ENCODE data around the gene ZNF467. TPM values are rescaled to one million over a fixed set of nuclear protein-coding genes. Genes with fewer than 3 reads are reported as not detected.

The ZNF467 gene
- total RNA-seq, 1 experiment from 2014 or later, result 3.5 TPM

GRCh38 chr7:149818536-149818840, 45.1 kb upstream of the ZNF467 start:
- TF ChIP-seq, protein P1, sequence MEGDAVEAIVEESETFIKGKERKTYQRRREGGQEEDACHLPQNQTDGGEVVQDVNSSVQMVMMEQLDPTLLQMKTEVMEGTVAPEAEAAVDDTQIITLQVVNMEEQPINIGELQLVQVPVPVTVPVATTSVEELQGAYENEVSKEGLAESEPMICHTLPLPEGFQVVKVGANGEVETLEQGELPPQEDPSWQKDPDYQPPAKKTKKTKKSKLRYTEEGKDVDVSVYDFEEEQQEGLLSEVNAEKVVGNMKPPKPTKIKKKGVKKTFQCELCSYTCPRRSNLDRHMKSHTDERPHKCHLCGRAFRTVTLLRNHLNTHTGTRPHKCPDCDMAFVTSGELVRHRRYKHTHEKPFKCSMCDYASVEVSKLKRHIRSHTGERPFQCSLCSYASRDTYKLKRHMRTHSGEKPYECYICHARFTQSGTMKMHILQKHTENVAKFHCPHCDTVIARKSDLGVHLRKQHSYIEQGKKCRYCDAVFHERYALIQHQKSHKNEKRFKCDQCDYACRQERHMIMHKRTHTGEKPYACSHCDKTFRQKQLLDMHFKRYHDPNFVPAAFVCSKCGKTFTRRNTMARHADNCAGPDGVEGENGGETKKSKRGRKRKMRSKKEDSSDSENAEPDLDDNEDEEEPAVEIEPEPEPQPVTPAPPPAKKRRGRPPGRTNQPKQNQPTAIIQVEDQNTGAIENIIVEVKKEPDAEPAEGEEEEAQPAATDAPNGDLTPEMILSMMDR (conservative IDR thresholded peaks at IDR 0.05; ENCODE audit: low read depth, low read length), result no peak
- TF ChIP-seq EZH2 (IDR thresholded peaks at IDR 0.05; ENCODE audit: borderline replicate concordance, low read depth, low read length, poor library complexity, severe bottlenecking), result no peak
- no TSS peak for BruUV-seq (replicated peaks)
- Histone ChIP-seq H3K4me3 (ENCODE audit: low read depth, low read length, poor library complexity, severe bottlenecking) (no peak overlapping the region), H3K27ac (ENCODE audit: low read depth, low read length, poor library complexity, severe bottlenecking) (no peak overlapping the region), H3K9me3 (ENCODE audit: low read depth, low read length, poor library complexity, severe bottlenecking) (no peaks in the 10 kb centered on the region), H3K36me3 (ENCODE audit: insufficient read depth, low read length, poor library complexity, severe bottlenecking) (no peaks in the 10 kb centered on the region), H3K27me3 (replicated peaks; ENCODE audit: insufficient read depth, low read depth, low read length, poor library complexity) (no peaks in the 10 kb centered on the region), H3K4me1 (ENCODE audit: insufficient read depth, low read length, poor library complexity, severe bottlenecking) (no peaks in the 10 kb centered on the region)
- CTCF ChIA-PET, result no interaction called here
- intact Hi-C loops (cut with micrococcal nuclease; ENCODE audit: unreplicated experiment), result no loop called here
- POLR2A ChIA-PET (ENCODE audit: low non-redundant PET), result no interaction called here
- DNase-seq (ENCODE audit: low spot score), result no peak

DNA sequence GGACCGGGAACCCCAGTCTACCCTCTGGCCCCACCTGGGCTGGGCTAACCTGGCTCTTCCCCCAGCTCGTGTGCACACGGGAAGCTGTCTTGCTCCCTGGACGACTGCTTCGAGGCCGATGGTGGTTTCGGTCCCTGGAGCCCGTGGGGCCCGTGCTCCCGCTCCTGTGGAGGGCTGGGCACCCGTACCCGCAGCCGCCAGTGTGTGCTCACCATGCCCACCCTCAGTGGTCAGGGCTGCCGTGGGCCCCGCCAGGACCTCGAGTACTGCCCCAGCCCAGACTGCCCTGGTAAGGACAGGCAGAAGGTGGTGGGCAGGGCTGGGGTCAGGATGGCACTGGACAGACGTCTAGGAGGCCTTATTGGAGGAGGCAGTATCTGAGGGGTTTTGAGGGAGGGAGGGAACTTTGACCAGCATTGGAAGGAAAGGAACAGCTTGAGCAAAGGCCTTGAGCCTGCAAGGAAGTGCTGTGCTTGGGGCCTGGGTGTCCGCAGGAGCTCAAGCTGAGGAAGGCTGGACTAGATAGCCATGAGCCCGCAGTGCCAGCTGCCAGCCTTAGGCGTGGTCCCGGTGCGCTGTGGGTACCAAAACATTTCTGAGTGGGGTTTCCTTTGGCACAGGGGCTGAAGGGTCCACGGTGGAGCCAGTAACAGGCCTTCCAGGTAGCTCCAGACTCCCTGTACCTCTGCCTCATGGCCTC, 44.6 kb upstream of the ZNF467 start:
- Histone ChIP-seq H3K36me3 (ENCODE audit: insufficient read depth, low read length, poor library complexity, severe bottlenecking) (no peaks in the 10 kb centered on the region), H3K27ac (ENCODE audit: low read depth, low read length, poor library complexity, severe bottlenecking) (no peak overlapping the region), H3K4me3 (ENCODE audit: low read depth, low read length, poor library complexity, severe bottlenecking) (no peak overlapping the region), H3K27me3 (replicated peaks; ENCODE audit: insufficient read depth, low read depth, low read length, poor library complexity) (no peaks in the 10 kb centered on the region), H3K9me3 (ENCODE audit: low read depth, low read length, poor library complexity, severe bottlenecking) (no peaks in the 10 kb centered on the region), H3K4me1 (ENCODE audit: insufficient read depth, low read length, poor library complexity, severe bottlenecking) (no peaks in the 10 kb centered on the region)
- TF ChIP-seq EZH2 (IDR thresholded peaks at IDR 0.05; ENCODE audit: borderline replicate concordance, low read depth, low read length, poor library complexity, severe bottlenecking), result no peak
- ChIA-PET CTCF (no interaction called here), POLR2A (ENCODE audit: low non-redundant PET) (no interaction called here)
- intact Hi-C loops (cut with micrococcal nuclease; ENCODE audit: unreplicated experiment), result no loop called here
- BruUV-seq (replicated peaks), result no TSS peak
- DNase-seq (ENCODE audit: low spot score), result no peak

- Histone ChIP-seq H3K27me3 (replicated peaks; ENCODE audit: insufficient read depth, low read depth, low read length, poor library complexity) (no peaks in the 10 kb centered on the region), H3K9me3 (ENCODE audit: low read depth, low read length, poor library complexity, severe bottlenecking) (no peaks in the 10 kb centered on the region), H3K27ac (ENCODE audit: low read depth, low read length, poor library complexity, severe bottlenecking) (no peak overlapping the region), H3K4me1 (ENCODE audit: insufficient read depth, low read length, poor library complexity, severe bottlenecking) (no peaks in the 10 kb centered on the region), H3K36me3 (ENCODE audit: insufficient read depth, low read length, poor library complexity, severe bottlenecking) (no peaks in the 10 kb centered on the region), H3K4me3 (ENCODE audit: low read depth, low read length, poor library complexity, severe bottlenecking) (no peak overlapping the region)
- intact Hi-C loops (cut with micrococcal nuclease; ENCODE audit: unreplicated experiment), result no loop called here
- TF ChIP-seq, protein P1 (conservative IDR thresholded peaks at IDR 0.05; ENCODE audit: low read depth, low read length), result no peak
- TF ChIP-seq EZH2 (IDR thresholded peaks at IDR 0.05; ENCODE audit: borderline replicate concordance, low read depth, low read length, poor library complexity, severe bottlenecking), result no peak
- BruUV-seq (replicated peaks), result no TSS peak
- DNase-seq (ENCODE audit: low spot score), result no peak
- POLR2A ChIA-PET (ENCODE audit: low non-redundant PET), result no interaction called here
- CTCF ChIA-PET, result no interaction called here
Measured at GRCh38 chr7:149817301-149817771, 43.9 kb upstream of the ZNF467 start.

DNA sequence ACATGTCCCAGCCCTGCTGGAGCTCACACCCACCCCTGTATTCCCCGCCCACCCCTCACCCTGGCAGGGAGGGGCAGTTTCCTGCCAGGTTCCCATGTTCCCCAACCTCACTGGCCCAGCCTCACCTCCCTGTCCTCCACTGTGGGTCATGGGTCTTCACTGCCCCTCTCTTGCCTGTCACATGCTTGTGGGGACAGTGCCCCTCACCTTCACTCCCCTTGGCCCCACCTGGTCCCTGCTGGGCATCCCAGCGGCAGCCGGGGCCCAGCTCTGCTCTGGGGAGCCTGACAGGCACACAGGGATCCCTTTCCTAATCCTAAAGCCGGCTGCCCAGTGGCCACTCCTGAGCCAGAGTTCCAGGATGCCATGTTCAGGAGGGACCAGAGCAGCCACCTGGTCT, 43.4 kb upstream of the ZNF467 start:
- ChIA-PET POLR2A (ENCODE audit: low non-redundant PET) (no interaction called here), CTCF (no interaction called here)
- Histone ChIP-seq H3K36me3 (ENCODE audit: insufficient read depth, low read length, poor library complexity, severe bottlenecking) (no peaks in the 10 kb centered on the region), H3K4me3 (ENCODE audit: low read depth, low read length, poor library complexity, severe bottlenecking) (no peak overlapping the region), H3K27ac (ENCODE audit: low read depth, low read length, poor library complexity, severe bottlenecking) (no peak overlapping the region), H3K9me3 (ENCODE audit: low read depth, low read length, poor library complexity, severe bottlenecking) (no peaks in the 10 kb centered on the region), H3K4me1 (ENCODE audit: insufficient read depth, low read length, poor library complexity, severe bottlenecking) (no peaks in the 10 kb centered on the region), H3K27me3 (replicated peaks; ENCODE audit: insufficient read depth, low read depth, low read length, poor library complexity) (no peaks in the 10 kb centered on the region)
- intact Hi-C loops (cut with micrococcal nuclease; ENCODE audit: unreplicated experiment), result no loop called here
- no peak for DNase-seq (ENCODE audit: low spot score)
- BruUV-seq (replicated peaks), result no TSS peak
- TF ChIP-seq EZH2 (IDR thresholded peaks at IDR 0.05; ENCODE audit: borderline replicate concordance, low read depth, low read length, poor library complexity, severe bottlenecking), result no peak
- TF ChIP-seq, protein P1 (conservative IDR thresholded peaks at IDR 0.05; ENCODE audit: low read depth, low read length), result no peak
